Stimulated activated CD8-positive, alpha-beta memory T cell treated with anti-CD3 and anti-CD28 coated beads, Interleukin-15, amount 100 ng/mL, for 48 hours (primary cell): ENCODE results near the gene RPS21.

Experiments used
- DNase-seq, 2 donors: peaks; one replicate each; pipeline ENCODE4 v3.0.0-alpha.2; 2020; ENCODE audit warnings: low read depth in 2 of 2

Gene RPS21

DNA sequence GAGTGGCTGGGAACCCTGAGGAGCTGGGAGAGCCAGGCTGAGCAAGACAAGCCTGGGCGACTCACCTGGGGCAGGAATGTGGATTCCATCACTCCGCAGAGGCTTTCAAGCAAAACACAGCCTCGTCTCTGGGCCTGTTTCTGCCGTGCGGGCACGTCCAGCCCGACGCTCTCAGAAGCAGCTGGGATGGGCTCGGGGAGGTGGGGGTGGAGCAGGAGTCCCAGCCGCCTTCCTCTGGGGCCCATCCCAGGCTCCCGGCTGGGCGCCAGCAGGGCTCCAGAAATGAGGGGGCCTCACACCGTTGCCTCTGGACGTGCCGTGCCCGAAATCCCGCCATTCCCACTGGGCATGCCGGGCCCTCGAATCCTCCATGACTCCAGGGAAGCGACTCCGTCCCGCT is 8.7 kb upstream of the RPS21 start:
- no peak for DNase-seq

DNA sequence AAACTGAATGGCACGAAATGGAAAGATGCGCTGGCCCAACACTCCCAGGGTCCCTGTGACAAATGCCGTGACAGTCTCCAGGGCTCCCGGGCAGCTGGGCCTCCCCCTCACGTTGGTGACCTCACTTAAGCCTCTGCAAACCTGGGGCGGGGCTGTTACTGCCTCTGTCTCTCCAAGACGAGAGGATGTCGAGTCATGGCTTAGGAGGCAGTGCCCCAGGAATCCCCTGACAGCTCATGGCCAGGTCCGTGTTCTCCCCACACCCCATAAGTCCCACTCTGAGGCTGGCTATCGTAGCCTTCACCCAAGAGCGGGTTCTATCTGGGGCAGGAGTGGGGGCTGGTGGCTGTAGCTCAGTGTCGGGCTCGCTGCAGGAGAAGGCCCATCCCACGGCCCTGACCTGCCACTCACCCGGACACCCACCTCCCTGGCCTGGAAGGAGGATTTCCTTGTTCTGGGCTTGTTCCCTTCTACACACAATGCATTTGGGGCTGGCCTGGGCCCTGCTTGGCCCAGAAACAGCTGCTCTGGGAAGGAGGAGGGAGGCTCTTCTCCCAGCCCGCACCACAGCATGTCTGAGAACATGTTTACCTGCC is 5.6 kb upstream of the RPS21 start:
- no peak for DNase-seq

DNA sequence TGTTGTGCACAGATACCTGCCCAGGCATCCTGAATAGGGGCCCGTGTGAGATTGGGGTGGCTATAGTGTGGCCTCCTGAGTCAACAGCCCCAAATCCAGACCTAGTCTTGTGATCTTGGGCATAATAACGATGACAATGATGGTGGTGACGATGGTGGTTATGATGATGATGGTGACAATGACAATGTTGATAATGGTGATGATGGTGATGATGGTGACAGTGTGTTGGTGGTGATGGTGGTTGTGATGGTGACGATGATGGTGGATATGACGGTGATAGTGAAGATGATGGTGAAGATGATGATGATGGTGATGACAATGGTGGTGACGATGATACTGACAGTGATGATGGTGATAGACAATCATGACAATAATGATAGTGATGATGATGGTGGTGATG is 5.1 kb upstream of the RPS21 start:
- no peak for DNase-seq

DNA sequence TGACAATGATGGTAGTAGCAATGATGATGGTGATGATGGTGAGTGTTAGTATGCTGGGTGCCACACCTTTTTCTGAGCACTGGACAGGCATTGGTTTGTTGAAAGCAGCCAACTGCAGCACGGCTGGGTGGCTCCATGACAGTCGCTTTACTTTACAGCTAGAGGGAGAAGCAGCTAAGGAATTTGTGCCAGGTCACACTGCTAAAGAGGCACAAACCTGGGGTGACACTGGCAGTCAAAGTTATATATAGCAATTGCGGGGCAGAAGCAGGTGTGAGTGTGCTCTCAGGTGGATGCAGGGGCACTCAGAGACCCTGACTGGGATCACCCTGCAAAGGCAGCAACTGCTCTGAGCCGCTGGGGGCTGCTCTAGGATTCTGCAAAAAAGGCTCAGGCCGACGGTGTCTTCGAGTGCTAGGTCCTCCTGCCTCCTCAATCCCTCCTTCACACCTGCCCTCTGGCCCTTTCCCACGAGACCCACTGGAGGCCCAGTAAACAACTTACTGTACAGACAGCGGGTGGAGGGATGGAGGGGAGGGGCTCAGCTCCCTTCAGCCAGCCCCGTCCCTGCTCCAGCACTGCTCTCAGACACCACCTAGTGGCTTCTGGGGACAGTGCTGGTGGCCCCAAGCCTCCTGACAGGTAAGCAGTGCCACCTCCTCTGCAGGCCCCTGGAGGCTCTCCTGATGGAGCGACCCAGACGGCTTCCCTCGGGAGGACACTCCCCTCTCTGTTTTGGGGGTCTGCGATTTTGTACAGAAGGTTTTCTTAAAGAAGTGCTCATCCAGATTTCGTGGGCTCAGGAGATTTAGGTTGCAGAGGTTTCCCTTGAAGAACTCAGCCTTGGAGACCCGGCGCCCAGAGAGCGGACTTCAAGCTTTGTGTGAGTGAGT is 4.4 kb upstream of the RPS21 start:
- DNase-seq, result peak; percentile 56 to 72

DNA sequence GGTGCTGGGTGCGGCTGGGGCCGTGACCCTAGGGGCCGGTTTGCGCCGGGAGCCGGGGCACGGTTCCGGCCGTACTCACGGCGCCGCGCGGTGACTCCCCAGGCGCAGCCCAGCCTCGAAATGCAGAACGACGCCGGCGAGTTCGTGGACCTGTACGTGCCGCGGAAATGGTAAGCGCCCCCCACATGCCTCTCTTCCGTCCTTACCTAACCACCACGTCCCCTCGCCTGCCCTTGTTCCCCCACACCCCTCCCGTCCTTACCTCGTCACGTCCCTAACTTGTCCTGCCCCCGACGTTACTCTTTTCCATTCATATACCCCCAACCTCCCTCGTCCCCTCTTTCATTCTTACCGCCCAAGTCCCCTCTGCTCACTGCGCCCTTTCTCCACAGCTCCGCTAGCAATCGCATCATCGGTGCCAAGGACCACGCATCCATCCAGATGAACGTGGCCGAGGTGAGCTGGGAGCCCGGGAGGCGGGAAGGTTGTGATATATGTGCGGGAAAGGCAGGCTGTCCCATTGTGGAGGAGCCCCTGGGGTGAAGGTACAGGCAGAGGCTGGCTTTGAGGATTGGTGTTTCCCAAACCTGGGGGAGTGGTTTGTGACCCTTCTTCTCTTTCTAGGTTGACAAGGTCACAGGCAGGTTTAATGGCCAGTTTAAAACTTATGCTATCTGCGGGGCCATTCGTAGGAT is 463 bp downstream of the RPS21 start:
- no peak for DNase-seq

DNA sequence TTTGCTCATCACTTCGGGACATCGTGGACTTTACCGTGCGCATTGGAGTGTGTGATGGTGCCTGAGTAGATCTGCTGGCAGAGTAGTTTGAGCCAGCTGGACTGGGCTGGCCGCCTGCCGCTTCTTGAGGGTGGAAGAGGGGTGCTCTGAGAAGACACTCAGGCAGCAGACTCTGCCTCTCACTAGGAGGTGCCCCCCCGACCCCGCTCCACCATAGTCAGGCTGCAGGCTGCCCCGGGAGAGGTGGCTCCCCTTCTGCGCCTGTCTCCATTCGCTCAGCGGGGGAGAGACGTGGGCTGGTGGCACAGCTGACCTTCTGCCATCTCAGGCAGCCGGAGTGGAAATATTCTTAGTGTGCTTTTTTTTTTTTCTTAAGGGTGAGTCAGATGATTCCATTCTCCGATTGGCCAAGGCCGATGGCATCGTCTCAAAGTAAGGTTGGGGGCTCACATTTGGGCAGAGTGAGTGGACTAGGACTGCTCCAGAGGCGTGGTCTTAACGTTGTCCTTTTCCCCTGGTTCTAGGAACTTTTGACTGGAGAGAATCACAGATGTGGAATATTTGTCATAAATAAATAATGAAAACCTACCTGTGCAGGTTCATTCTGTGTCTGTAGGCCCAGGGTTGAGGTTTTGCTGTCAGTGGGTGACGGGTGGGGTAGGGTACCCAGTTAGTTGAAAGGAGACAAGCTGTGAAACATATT is 1.2 kb downstream of the RPS21 start:
- DNase-seq, result no peak

DNA sequence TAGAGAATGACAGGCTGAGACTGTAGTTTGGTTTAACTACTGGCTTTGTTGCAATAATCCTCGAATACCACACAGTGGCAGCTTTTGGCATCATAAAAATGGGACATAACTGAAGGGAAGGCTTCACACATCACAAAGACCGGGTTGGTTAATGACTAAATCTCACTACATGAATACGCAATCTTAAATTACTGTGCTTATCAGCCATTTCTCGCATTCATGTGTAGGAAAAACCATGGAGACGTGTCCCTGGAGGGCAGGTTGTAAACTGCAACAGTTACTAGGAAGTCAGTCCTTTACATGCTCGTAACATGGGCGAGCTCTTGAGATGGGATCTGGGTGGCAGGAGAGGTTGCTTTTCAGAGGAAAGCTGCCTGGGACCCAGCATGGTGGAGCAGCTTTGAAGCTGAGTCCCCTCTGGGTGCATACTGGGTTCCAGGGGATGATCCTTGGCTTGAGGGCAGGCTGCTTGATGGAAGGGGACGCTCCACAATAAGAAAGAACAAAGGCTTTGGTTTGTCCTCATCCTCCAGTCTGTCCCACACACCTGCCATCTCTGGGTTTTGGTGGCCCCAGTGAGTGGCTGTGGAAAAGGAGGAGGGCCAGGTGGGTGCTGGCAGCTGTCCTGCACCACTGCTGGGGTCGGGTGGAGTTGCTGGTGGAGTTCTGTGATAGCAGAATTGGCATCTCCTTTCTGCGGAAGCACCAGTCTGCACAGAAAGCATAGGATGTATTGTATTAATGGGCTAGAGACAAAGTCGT is 2.1 kb downstream of the RPS21 start:
- DNase-seq, result no peak

DNA sequence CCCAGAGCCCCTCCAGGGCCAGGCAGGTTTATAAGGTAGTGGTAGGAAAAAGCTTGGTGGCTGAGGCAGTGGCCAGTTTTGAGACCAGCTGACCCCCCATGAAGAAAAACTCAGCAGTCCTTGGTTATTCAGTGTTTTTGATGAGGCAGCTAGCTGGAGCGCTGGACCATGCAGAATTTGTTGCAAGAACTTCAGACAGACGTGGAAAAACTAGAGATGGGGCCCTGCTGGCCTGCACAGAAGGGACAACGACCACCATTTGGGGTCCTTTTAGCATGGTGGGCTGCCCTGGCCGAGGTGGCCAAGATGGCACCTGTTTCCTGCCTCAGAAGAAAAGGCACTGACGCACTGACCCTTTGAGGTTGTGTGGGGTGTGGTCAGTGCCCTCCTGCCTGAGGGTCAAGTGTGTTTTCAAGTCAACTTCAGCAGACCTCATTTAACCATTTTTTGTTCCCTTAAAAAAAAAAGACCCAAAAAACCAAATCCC is 2.7 kb downstream of the RPS21 start:
- DNase-seq, result no peak

DNA sequence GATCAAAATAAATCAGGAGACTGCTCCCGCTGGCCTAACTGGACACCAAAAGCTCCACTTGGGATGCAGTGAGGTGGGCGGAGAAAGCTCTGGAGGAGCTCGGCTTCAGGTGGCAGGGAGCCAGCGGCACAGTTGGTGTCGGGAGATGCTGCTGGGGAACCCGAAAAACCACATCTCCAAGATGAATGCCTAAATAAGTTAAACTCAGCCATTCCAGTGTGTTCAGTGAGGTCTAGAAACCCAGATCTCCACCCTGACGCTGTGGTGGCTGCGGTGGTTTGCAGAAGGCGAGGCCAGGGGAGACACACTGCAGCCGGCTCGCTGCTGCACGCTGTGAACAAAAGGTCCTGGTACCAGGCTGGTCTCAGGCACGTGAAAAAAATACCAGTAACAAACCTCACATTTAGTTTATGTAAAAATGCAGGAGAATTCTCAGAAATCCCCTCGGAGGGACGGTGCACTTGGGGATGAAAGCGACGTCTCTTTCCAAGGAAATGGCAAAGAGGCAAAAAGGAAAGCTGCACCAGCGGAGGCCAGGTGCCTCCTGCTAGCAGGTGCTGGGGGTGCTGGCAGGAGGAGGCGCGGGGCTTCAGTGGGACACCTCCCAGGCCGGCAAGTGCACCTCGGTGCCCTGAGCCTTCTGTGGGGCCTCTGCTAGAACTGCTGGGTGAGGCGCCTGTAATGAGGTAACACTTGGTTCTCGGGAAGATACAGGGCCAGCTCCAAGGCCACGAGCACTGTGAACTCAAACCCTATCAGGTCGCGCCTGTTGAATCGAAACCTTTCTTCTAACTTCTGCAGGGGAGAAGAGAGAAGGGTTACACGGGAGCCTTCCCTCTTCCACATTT is 3.6 kb downstream of the RPS21 start:
- DNase-seq, result no peak

DNA sequence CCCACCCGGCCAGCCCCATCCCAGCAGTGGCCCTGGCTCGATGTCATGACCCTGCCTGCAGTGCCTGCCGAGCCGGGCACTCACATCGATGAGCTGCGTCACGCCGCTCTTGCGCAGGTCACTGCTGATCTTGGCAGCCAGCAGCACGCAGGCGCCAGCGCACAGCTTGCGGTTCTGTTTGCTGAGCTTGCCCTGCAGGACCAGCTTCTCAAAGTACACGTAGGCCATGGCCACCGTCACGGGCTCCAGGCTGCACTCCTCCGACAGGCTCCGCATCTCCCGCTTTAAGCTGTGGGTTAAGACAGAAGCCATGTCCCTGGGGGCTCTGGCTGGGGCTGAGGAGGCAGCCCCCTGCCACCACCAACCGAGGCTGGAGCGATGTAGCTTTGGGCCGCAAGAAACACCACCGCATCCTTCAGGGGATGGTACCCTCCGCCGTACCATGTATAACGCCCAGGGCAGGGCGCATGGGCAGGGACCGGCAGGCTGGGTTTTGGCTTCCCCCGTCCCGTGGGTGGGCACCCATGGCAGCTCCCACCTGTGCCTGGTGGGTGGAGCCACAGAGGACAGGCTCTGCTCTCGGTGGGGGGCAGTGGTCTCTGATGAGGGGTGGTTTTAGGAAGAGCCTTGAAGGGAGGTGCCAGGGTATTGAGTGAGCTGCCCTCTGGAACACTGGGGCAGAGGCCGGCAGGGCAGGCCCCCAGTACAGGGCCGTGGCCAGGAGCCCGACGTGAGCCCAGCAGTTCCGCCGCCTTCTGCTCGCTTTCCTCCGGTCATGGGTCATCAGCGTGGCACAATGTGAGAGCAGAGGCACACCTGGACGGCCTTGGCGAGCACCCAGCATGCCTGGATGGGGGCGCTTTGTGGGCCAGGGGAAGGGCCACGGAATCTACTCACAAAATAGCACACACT is 4.5 kb downstream of the RPS21 start:
- DNase-seq, result no peak

DNA sequence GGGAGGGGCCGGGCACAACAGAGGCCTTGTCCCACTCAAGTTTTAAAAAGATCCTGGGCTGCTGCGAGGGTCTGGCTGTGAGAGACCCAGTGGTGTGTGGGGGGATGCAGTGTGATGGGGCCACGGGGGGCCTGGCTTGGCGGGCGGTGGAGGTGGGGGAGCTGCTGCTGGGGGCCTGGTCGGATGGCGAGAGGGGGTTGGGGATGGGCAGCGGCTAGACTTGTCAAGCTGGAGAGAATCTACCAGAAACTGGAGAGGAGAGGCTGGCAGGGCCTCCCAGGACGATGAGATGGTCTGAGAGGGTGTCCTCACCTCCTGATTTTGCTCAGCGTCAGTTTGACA is 5.1 kb downstream of the RPS21 start:
- DNase-seq, result no peak

DNA sequence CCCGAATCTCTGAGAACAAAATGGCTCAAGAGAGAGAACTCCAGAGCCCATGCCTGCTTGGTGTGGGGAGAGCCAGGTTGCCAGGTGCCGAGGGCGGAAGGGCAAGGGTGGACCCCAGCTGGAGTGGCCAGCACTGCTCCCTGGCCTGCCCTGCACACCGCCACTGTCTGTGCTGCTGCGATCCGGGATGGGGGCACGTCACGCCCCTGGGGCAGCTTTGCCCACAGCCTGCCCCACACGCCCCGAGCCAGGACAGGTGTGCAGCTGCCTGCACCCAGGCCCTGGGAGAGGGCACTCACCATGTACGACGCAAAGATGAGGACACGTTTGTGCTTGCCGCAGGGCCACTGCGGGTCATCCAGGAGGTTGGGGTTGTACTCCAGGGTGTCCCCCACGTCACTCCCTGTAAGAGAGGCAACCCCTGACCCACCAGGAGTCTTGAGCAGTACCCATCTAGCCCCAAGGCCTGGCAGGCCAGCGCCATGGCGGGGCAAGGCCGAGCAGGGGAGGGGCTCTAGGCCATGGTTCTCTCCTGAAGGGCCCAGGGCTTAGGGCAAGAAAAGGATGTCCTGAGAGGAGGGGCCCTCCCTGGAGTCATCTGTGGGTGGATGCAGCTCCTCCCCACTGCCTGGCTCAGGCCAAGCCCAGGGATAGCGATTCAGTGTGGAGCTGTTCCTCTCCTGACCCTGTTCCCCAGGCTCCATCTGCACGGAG is 5.9 kb downstream of the RPS21 start:
- DNase-seq, result no peak

DNA sequence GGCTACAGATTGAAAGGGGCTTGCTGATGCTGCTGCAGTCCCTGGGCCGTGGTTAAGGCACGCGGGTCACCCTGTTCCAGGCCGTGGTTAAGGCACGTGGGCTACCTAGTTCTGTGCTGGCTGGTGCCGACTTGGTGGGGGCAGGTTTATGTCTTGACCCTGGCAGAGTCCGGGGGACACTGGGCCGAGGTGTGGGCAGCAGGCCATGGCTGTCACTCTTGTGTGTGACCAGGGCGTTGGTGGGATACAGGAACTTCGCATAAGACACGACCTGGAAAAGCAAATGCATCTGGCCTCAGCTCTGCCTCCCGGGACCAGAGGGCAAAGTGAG is 6.4 kb downstream of the RPS21 start:
- DNase-seq, result no peak

DNA sequence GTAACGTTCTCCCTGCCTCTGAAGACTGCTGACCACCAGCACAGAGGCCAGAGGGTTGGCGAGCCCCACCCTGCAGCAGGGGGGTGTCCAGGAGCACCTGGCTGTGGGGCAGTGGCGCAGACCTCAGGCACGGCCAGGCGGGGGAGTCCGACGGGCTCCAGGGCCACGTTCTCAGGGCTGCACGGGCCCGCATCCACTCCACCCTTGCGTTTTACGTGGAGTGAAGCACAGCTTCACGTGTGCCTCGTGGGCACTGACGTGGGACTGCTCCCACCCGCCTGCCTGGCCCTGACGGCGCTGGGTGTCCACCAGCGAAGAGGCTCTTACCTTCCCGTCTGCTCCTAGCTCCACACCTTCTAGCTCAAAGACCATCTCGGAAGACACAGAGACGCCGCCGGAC is 6.9 kb downstream of the RPS21 start:
- DNase-seq, result no peak

DNA sequence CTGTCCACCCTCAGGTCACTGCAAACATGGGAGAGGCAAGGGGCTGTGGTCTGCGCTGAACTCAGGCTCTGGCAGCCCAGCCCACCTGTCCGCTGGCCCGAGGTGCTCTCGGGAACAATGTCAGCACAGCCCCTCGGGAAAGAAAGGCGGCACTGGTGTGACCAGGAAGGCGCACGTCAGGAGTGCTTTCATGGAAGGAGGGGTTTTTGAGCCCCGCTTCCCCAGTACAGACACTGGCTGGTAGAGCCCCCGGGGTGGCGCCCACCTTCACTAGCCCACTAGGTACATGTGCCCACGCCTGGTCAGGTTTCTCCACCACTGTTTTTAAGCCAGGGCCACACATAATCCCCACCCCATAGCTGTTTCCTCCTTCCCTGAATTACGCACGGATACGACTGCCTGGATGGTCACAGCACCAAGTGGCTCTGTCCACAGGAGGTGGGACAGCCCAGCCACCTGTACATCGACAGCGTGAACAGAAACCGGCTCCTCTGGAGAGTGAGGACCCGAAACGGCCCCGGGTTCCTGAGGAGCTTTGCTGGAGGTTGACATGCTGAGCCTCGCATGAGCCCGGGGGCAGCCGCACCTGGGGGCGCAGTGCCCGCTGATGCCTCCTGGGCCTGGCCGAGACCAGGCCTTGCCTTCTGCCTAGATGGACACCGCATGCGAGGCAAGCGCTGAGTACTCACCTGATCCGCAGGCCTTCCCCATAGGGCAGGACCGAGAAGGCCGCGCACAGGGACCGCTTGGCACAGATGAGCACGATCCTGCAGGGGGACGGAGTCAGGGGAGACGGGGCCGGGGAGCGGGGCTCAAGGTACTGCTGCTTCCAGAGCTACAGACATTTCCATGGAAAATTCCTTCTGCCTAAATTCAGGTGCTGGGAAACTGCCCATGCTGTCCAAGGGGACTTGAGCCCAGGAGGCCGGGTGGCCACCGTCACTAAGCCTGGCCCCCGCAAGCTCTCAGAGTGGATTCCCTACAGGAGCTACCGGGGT is 7.6 kb downstream of the RPS21 start:
- DNase-seq, result no peak

DNA sequence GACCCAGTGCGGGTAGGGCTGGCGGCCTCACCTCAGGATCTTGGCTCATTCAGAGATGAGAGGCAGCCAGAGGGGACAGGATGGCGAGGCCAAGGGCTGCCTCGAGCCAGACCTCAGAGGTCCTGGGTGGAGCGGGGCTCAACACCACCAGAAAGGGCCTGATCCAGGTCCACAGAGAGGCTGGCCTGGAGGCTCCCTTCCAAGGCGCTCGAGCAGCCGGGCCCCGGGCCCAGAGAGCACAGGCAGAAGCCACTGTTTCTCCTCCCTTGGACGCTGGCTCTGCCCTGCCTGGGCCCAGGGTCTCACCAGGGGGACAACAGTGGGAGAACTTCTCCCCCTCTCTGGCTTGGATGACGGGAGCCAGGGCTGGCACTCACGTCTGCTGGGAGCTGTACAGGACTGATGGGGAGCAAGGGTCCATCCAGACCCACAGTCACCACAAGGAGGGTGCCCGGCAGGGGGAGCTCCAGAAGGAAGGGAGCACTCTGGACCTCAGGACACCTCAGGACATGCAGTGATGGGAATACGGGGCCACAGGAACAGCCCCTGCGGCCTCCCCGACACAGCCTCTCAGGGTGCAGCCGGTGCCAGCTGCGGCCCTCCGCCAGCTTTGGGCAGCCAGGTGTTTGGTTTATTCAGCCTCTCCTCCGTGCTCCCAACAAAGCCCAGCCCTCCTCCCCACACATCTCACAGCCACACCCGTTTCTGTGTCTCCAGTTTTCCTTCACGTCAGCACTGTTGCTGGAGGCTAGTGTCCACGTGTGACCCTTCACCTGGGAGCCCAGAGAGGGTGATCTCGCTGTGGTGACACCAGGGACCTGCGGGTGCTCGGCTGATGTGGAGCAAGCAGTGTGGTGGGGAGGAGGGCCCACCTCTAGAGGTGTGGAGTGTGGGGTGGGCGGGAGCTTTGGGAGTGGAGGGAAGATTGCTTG is 8.7 kb downstream of the RPS21 start:
- DNase-seq, result no peak
